Esophagus muscularis mucosa (tissue), 4 donors: ENCODE data around the gene NKAIN2.
"Not testable (repeated sequence)": the region's sequence is repeated elsewhere in the genome, so short reads cannot be mapped to it uniquely, and the experiment has no call there.

ENCODE experiments used
- EP300 ChIP-seq: sonication (generic); formaldehyde crosslinking; IDR thresholded peaks from one replicate; pipeline ENCODE4 v1.6.1; 2017; ENCODE audit warnings: antibody characterized with exemption
- POLR2A ChIP-seq: fragments of 450-650 bp; IDR thresholded peaks from one replicate; pipeline ENCODE4 v1.6.1; 2017; ENCODE audit warnings: antibody characterized with exemption, moderate library complexity, mild to moderate bottlenecking, low read depth
- POLR2AphosphoS5 ChIP-seq, 2 donors: sonication (generic); formaldehyde crosslinking; IDR thresholded peaks; one replicate each; pipeline ENCODE4 v1.6.1; 2017; ENCODE audit warnings: antibody characterized with exemption in 2 of 2
- TF ChIP-seq, protein P1 (sequence below), 3 experiments: fragments of 200-600 bp in 2 of 3; fragments of 450-650 bp in 1 of 3; sonication (generic) in 2 of 3; IDR thresholded peaks; one replicate each; pipeline ENCODE4 v1.5.1; 2017 to 2019; ENCODE audit warnings: antibody characterized with exemption in 3 of 3, mild to moderate bottlenecking in 2 of 3, moderate library complexity in 1 of 3

DNA sequence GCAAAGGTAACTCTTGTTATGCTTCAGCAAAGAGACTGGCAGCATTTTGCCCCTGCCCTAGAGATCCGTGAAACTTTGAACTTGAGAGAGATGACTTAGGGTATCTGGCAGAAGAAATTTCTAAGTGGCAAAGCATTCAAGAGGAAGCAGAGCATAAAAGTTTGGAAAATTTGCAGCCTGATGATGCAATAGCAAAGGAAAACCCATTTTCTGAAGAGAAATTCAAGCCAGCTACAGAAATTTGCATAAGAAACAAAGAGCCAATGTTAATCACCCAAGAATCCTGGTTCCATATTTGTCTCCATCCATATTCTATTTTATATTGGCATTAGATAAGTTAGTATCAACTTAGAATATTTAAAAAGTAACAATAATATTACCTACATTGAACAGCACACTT is 934.1 kb downstream of the NKAIN2 start:
- TF ChIP-seq, protein P1, sequence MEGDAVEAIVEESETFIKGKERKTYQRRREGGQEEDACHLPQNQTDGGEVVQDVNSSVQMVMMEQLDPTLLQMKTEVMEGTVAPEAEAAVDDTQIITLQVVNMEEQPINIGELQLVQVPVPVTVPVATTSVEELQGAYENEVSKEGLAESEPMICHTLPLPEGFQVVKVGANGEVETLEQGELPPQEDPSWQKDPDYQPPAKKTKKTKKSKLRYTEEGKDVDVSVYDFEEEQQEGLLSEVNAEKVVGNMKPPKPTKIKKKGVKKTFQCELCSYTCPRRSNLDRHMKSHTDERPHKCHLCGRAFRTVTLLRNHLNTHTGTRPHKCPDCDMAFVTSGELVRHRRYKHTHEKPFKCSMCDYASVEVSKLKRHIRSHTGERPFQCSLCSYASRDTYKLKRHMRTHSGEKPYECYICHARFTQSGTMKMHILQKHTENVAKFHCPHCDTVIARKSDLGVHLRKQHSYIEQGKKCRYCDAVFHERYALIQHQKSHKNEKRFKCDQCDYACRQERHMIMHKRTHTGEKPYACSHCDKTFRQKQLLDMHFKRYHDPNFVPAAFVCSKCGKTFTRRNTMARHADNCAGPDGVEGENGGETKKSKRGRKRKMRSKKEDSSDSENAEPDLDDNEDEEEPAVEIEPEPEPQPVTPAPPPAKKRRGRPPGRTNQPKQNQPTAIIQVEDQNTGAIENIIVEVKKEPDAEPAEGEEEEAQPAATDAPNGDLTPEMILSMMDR (IDR thresholded peaks at IDR 0.05) = not testable (repeated sequence)
- TF ChIP-seq EP300; POLR2A; POLR2AphosphoS5 (IDR thresholded peaks at IDR 0.05): not testable (repeated sequence)
